Measurements from ENCODE around the gene TMEM40. TPM values are rescaled to one million over a fixed set of nuclear protein-coding genes. Genes with fewer than 3 reads are reported as not detected.
"Not testable (repeated sequence)": the region's sequence is repeated elsewhere in the genome, so short reads cannot be mapped to it uniquely, and the experiment has no call there.

TMEM40 gene
- total RNA-seq, 1 donor from 2014 or later: not detected

DNA sequence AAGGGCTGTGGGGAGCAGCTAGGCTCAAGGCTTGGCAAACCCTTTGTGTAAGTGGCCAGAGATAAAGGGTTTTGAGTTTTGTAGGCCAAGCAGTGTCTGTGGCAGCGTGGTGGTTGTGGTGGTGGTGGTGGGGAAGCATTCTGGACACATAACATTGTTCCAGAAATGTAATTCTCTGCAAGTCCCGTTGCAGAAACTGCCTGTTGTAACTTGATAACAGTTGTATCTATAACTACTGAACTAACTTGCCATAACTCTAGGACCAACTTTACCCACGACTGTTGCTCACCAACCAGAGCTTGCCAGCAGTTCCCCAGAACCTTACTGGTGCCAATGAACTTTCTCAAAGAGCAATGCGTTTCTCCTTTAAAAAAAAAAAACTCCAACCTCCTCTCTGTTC, 18.1 kb upstream of the TMEM40 start:
- DNase-seq (ENCODE audit: low read depth): no peak

DNA sequence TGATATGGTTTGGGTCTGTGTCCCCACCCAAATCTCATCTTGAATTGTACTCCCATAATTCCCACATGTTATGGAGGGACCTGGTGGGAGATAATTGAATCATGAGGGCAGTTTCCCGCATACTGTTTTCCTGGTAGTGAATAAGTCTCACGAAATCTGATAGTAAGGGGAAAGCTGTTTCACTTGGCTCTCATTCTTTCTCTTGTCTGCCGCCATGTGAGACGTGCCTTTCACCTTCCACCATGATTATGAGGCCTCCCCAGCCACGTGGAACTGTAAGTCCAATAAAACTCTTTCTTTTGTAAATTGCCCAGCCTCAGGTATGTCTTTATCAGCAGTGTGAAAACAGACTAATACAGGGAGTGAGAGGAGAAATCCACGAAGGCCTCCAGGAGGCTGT, 16.9 kb upstream of the TMEM40 start:
- DNase-seq (ENCODE audit: low read depth): not testable (repeated sequence)

DNA sequence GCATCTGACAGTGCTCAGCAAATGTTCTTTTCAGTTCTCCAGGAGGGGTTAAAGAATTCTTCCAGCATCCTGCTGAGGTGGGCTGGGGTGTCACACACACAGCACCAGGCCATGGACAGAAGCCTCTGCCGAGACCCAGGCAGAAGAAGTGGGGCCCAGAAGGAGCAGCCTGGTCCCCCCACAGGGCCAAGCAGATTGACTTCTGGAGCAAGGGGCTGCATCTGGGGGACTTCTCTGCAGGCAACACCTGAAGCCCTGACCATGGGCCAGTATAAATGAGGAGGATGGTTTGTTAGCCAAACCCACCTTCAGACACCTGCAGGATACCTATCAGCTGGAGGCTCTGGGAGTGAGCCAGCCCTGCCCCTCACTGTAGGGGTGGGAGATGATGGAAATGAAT, 16.2 kb upstream of the TMEM40 start:
- DNase-seq (ENCODE audit: low read depth): no peak

DNA sequence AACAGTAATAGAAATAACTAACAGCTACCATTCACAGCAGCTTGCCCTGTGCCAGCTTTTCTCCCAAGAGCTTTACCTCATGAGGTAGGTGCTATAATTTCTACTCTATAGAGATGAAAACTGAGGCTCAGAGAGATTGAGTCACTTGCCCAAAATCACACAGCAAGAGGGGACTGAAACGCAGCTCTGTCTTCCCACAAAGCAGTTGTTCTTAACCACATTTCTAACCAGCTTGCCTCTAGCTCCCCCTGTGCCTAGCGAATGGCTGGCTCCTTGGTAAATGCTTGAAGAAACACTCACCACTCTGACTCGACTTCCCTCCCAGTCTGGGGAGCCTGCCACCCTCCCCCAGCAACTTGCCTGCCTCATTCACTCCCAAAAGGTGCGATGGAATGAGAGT, 15.6 kb upstream of the TMEM40 start:
- DNase-seq (ENCODE audit: low read depth): no peak

DNA sequence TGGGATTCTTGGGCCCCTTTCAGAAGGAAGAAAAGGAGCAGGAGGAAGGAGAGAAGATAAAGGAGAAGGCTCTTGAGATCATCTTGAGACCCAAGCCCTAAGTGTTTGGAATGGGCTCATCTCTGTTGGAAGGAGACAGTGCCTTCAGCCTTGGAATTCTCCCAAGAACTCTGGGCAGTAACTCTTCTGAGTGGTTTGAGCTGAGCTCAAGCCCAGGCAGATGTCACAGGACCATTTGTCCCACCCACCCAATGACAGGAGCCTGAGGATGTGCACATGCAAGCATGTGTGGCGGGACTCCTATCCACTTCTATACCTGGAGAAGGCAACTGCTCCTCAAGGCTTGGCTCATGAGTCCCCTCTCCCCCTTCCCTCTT, 14.6 kb upstream of the TMEM40 start:
- no peak for DNase-seq (ENCODE audit: low read depth)

DNA sequence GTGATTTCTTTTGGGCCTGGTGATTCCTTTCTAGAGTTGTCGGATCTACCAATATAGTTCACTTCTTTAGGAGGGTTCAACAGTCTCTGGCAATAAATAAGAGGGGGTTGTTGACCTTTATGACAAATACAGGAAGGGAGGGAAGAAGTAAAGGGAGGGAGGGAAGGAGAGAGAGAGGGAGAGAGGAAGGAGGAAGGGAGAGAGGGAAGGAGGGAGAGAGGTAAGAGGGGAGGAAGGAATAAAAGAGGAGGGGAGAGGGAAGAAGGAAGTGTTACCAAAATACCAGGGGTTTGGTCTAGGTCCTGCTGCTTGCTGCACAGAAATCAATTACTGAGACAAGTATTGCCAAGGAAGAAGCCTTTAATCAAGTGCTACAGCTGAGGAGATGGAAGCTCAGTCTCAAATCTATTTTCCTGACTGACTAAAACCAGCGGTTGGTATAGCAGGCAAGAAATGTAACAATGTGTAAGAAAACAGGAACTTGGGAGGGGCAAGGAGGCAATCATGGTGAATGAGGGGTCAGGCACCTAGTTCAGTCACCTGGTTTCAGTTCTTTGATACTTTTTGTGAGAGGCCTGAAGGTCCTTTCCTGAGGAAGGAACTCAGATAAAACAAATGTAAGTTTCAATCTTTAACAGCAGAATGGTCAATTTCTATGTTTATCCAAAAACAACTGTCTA, 14.1 kb upstream of the TMEM40 start:
- no peak for DNase-seq (ENCODE audit: low read depth)

DNA sequence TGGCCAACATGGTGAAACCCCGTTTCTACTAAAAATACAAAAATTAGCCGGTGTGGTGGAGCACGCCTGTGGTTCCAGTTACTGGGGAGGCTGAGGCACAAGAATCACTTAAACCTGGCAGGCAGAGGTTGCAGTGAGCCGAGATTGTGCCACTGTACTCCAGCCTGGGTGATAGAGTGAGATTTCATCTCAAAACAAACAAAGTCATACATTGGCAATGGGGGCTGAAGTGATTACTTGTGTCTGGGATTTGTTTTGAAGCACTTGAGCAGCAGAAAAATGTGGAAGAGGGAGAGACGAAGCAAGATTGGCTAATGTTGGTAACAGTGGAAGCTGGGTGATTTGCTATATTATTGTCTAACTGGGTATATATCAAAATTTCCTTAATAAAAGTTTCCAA, 13.4 kb upstream of the TMEM40 start:
- DNase-seq (ENCODE audit: low read depth): no peak

DNA sequence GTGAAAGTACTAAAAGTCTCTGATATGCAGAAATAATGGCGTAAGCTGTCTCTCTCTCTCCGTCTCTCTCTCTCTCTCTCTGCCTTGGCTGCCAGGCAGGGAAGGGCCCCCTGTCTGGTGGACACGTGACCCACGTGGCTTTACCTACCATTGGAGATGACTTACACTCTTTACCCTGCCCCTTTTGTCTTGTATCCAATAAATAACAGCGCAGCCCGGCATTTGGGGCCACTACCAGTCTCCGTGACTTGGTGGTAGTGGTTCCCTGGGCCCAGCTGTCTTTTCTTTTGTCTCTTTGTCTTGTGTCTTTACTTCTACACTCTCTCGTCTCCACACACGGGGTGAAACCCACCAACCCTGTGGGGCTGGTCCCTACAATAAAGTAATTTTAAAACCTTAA, 12.2 kb upstream of the TMEM40 start:
- DNase-seq (ENCODE audit: low read depth): no peak

DNA sequence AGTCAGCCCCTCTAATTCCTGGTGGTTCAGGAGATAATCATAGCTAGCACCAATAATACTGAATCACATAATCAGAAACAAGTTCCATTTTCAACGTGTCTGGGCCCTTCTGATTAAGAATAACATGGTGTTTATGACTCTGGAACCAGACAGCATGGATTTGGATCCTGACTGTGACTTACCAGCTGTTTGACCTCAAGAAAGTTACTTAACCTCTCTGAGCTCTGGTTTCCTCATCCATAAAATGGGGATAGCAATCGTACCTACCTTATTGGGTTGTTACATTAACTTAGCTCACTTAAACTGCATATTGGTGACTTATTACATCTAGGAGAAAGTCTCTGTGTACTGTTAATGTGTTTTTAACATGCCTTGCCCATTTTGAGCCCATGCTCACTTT, 10.7 kb upstream of the TMEM40 start:
- DNase-seq (ENCODE audit: low read depth): no peak

DNA sequence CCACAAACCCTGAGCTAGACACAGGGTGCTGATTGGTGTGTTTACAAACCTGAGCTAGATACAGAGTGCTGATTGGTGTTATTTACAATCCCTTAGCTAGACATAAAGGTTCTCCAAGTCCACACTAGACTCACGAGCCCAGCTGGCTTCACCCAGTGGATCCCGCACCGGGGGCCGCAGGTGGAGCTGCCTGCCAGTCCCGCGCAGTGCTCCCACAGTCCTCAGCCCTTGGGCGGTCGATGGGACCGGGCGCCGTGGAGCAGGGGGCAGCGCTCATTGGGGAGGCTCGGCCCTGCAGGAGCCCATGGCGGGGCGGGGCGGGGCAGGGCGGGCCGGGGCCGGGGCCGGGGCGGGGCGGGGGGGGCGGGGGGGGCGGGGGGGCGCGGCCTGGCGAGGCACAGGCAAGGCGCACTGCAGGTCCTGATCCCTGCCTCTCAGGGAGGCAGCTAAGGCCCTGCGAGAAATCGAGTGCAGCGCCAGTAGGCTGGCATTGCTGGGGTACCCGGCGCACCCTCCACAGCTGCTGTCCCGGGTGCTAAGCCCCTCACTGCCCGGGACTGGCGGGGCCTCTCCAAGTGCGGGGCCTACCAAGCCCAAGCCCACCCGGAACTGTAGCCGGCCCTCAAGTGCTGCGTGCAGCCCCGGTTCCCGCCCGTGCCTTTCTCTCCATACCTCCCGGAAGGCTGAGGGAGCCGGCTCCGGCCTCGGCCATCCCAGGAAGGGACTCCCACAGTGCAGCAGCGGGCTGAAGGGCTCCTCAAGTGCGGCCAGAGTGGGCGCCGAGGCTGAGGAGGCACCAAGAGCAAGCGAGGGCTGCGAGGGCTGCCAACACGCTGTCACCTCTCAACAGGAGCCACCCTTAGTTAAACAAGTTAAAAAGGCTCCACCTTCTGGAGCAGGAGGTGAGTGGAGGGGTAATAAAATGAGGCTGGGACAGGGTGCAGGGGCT, 9.8 kb upstream of the TMEM40 start:
- DNase-seq (ENCODE audit: low read depth): no peak

DNA sequence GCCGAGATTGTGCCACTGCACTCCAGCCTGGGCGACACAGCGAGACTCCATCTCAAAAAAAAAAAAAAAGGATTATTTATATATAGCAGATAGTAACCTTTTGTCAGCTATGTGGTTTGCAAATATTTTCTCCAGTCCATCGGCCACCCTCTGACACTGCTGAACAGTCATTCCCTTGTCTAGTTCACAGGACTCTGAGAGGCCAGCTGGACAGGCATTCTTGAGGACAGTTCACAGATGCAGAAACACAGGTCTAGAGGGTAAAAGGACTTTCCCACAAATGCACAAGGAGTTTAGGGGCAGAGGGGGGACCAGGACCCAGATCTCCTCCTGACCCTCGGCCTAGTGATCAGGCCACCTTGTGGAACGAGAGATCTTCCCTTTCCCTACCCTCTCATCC, 7.5 kb upstream of the TMEM40 start:
- peak; percentile 87 for DNase-seq (ENCODE audit: low read depth)

DNA sequence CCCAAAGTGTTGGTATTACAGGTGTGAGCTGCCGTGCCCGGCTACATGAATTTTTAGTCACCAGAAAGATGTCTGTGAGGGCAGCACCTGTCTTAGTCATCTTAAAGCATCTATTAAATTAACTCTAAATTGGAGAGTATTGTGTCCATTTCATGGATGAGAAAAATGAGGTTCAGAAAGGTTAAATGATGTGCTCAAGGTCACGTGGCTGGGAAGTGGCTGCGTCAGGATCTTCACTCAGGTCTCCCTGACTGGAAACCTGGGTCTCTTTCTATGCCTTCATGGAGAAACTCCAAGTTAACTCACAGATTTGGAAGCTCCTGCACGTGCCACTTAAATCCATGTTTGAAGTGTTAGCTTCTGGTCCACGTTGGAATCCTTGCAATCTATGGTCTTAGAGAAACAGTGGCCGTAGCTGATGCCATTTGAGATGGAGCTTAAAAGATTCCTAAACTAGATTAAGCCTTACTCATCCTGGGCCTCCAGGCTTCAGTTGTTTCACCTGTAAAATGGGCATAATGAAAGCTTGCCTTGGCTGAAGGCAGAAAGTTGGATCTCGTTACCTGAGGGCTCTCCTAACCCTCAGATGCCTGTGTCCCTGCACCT, 5.2 kb upstream of the TMEM40 start:
- no peak for DNase-seq (ENCODE audit: low read depth)

DNA sequence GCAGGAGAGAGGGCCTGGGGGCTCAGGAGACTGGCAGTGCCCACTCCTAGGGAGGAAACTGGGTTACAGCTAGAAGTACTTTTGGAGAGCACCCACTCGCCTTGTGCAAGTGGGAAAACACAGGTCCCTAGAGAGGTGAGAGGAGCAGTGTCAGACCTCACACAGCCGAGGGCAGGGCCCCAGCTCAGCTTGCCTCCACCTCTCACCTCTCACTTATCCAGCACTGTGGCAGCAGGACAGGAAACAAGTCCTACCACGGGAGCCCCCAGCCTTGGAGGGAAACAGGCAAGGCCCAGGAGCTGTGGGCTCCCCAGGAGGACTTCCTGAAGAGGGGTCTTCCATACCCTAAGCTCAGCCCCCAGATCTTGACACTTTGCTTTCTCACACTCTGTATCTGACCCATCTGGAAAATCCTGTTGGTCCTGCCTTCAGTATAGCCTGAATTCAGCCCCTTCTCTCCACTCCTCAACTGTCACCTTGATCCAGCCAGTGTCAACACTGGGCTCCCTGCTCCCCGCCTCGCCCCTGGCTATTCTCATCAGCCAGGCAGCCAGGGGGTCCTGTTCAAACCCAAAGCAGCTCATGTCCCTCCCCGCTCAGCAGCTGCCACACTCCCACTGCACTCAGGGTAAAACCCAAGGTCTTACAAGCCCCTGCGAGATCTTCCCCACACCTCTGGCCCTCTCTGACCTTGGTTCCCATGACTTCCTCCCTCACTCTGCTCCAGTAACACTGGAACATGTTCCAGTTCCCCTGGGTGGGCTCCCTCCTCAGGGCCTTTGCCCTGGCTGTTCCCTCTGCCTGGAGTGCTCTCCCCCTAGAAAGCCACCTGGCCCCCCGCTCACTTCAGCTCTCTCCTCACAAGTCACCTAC, 870 bp upstream of the TMEM40 start:
- no peak for DNase-seq (ENCODE audit: low read depth)

DNA sequence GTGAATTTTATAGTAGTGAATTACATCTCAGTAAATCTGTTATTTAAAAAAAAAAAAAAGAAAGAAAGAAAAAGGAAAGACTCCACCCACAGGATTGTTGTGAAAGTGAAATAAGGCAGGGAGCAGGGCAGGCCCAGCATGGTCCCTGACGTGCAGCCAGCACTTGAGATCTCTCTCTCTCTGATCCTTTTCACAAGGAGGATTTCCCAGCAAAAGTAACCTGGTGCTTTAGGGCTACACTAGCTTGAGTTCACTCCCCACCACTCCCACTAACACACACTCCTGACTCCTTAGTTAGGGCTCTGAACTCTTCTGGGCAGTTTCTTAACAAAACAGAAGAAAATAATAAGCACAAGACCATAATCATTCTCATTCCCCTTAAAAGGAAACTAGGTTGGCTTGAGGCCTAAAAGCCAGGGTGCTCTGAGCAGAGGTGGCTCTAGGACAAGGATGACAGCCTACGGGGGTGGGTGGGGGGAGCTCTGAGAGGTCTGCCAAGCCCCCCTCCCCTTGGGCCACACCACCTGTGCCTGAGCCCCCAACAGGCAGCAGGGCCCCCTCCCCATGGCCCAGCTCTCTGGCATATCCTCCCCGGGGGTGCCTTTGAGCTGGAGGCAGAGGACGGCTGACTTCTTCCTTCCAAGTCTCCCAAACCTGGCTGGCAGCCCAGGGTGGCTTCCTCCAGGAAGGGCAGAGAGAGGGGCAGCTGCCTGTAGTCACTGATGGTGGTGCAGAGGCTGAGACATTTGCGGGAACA, 856 bp downstream of the TMEM40 start:
- DNase-seq (ENCODE audit: low read depth): peak; percentile 65

DNA sequence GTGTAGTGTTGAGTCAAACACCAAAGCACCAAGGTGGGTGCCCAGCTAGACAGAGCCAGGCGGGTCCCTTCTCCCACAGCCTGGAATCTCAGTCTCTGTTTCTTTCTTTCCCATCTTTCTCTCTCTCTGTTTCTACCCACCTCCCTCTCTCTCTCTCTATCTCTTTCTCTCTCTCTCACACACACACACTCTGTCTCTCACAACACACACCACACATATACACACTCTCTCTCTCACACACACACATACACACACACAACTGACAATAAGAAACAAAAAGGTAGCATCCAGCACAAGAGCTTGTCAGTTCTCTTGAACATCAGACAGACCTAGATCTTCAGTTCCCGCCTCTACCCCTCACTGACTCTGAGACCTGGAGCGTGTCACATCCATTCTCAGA, 2.4 kb downstream of the TMEM40 start:
- no peak for DNase-seq (ENCODE audit: low read depth)

DNA sequence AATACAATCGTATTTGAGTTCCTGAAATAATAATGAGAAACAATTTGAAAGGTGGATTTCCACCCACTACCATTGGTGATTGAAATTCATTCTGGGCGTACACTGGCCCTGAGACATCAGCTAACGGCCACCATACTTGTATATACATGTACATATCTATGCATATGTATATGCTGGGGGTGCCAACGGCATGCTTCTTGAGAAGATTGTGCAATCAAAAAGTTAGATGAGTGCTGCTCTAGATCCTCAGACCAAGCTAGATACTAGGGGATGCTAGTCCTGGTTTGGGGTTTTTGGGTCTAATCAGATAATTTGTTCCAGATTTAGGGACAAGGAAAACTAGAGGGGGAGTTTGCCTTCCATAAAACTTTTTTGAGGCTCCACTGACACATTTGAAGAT, 2.9 kb downstream of the TMEM40 start:
- DNase-seq (ENCODE audit: low read depth): no peak

DNA sequence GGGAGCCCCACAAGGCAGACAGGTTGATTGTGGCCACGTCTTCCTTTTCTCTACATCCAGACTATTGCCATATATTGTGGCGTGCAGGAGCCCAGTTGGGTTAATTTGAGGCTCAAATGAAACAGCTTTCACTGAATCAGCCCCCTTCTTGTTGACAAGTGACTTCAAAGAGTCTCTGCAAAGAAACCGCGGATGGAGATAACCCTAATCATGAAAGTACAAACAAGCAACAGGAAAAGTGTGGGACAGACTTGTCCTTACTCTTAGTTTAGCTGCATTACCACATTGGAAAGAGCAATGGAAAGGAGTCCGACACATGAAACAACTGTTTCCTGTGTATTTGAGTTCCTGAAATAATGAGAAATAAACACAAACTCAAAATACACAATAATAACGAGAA, 3.3 kb downstream of the TMEM40 start:
- DNase-seq (ENCODE audit: low read depth): no peak

DNA sequence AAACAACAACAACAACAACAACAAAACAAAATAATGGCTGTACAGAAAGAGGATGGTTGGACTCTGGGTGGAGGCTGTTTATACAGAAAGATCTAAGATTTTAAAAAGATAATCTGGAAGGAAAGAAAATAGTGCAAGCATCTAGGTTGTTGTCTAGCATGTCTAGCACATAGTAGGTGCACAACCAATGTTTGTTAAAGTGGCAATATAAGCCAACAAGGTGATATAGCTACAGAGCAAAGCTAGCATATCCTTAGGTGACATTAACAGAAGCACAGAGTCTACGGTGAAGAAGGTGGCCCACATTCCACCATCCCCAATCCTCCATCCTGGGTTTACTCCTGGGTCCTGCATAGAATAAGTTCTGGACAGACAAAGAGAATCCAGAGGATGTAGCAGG, 4.7 kb downstream of the TMEM40 start:
- no peak for DNase-seq (ENCODE audit: low read depth)

DNA sequence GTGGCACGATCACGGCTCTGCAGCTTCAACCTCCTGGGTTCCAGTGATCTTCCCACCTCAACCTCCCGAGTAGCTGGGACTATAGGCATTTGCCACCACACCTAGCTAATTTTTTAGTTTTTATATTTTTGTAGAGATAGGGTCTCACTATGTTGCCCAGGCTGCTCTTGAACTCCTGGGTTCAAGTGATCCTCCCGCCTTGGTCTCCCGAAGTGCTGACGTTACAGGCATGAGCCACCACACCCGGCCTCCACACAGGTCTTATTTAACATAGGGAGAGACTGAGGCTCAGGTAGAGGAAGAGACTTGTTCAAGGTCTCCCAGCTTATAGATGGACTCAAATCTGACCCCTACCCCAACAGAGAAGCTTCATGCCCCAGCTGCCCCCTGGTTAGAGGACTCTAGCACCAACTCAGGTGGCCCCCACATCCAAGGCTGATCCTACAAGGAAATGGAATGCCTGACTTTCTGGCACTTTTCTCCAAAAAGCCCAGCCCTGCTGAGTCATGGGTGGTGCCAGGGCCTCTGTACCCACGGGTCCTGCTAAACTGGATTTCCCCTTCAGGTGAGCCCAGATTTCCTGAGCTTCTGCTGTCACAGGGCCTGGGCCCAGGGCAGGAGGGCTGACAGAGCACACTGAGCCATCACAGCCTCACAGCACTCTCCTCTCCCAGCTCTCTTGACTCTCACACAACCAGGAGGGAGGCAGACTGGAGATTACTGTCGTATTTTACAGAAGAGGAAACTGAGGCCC, 5.6 kb downstream of the TMEM40 start:
- DNase-seq (ENCODE audit: low read depth): no peak

DNA sequence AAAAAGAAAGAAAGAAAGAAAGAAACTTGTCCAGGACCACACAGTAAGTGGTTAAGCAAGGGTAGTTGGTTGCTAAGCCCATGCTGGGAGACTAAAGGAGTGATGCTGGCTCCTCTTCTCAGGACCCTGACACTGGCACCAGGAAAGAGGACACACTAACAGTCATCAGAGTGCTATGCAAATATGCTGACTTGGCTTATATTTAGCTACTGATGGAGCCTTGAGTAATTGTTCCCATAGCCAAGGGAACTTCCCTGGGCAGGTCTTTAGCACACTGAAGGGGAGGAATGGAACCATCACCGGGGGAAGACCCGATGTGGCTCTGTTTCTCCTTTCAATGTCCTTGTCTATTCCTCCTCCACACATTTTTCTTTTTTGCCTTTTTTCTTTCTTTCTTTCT, 6.2 kb downstream of the TMEM40 start:
- DNase-seq (ENCODE audit: low read depth): peak; percentile 45
